VCaP (cell line): ENCODE data around the gene KANSL1.

Experiments
- H3K27ac ChIP-seq: fragments of 450-650 bp; 2 replicates; pipeline ENCODE4 v1.5.1; 2017
- CTCF ChIP-seq: fragments of 450-650 bp; conservative IDR thresholded peaks from 2 replicates; pipeline ENCODE4 v1.5.1; 2017; ENCODE audit warnings: mild to moderate bottlenecking, moderate library complexity

Gene KANSL1

GRCh38 chr17:46178550-46179214, 14.5 kb downstream of the KANSL1 start:
- TF ChIP-seq CTCF = no peak

GRCh38 chr17:46176975-46177374, 16.3 kb downstream of the KANSL1 start:
- H3K27ac ChIP-seq = no peak overlapping the region
- TF ChIP-seq CTCF = no peak

More at GRCh38 chr17:46178550-46179214, 14.5 kb downstream of the KANSL1 start:
- H3K27ac ChIP-seq = no peak overlapping the region

GRCh38 chr17:46175891-46176290, 17.3 kb downstream of the KANSL1 start:
- no peak overlapping the region for H3K27ac ChIP-seq
- TF ChIP-seq CTCF = no peak

GRCh38 chr17:46173153-46173552, 20.1 kb downstream of the KANSL1 start:
- no peak for TF ChIP-seq CTCF
- H3K27ac ChIP-seq = no peak overlapping the region

GRCh38 chr17:46171939-46172338, 21.3 kb downstream of the KANSL1 start:
- TF ChIP-seq CTCF = no peak
- H3K27ac ChIP-seq = no peak overlapping the region

- H3K27ac ChIP-seq = no peak overlapping the region
- no peak for TF ChIP-seq CTCF
Measured at GRCh38 chr17:46170639-46171429, 22.4 kb downstream of the KANSL1 start.

- no peak overlapping the region; the same call in 1 of the 2 replicates for H3K27ac ChIP-seq
- no peak for TF ChIP-seq CTCF
Measured at GRCh38 chr17:46169913-46170638, 23.2 kb downstream of the KANSL1 start.
